Esophagus squamous epithelium (tissue), 5 donors: ENCODE results near the gene PGS1. TPM values are rescaled to one million over a fixed set of nuclear protein-coding genes. Genes with fewer than 3 reads are reported as not detected.

Experiments
- DNase-seq: peaks from one replicate; lab custom pipeline; 2025; lab: John Stamatoyannopoulos, UW
- H3K27ac ChIP-seq, 4 donors: fragments of 200-600 bp; sonication (generic); one replicate each; pipeline ENCODE4 v1.5.1; 2016 to 2019; ENCODE audit warnings: mild to moderate bottlenecking in 1 of 4
- H3K27me3 ChIP-seq, 4 donors: fragments of 200-600 bp; sonication (generic); 1 replicate in 3 of 4; 2 replicates in 1 of 4; pipeline versions ENCODE4 v1.5.1 to v1.6.0; 2017 to 2021; ENCODE audit warnings: antibody characterized with exemption in 1 of 4
- H3K36me3 ChIP-seq, 3 donors: fragments of 200-600 bp; sonication (generic); one replicate each; pipeline ENCODE4 v1.5.1; 2016 to 2019
- H3K4me1 ChIP-seq, 3 donors: fragments of 200-600 bp; sonication (generic); one replicate each; pipeline ENCODE4 v1.5.1; 2017 to 2019
- H3K4me3 ChIP-seq, 4 donors: fragments of 200-600 bp; sonication (generic); 1 replicate in 3 of 4; 2 replicates in 1 of 4; pipeline ENCODE4 v1.5.1; 2016 to 2019; ENCODE audit warnings: mild to moderate bottlenecking in 2 of 4, moderate library complexity in 1 of 4
- H3K9me3 ChIP-seq, 3 donors: fragments of 200-600 bp; sonication (generic); one replicate each; pipeline ENCODE4 v1.5.1; 2016 to 2019
- POLR2A ChIP-seq, 4 donors: fragments of 450-650 bp; IDR thresholded peaks; one replicate each; pipeline ENCODE4 v1.6.1; 2017; ENCODE audit warnings: antibody characterized with exemption in 4 of 4, mild to moderate bottlenecking in 4 of 4, moderate library complexity in 3 of 4
- WGBS, 2 donors: methylation state at CpG; one replicate each; pipeline ENCODE4 v1.1.5; 2018; 5-methylcytosine and 5-hydroxymethylcytosine counted together
- intact Hi-C: fragments of 100-400 bp; cut with DNase I; formaldehyde crosslinking; loops from one replicate; pipeline ENCODE4 v1.15.0; 2022
- total RNA-seq, 4 donors: library from RNA; depleted of rRNA; stranded (reverse); fragments of >200 nt; gene quantifications; one replicate each; pipeline ENCODE4 v1.1.0, GENCODE V29; 2016
- TF ChIP-seq, protein P1 (sequence below), 6 experiments: fragments of 450-650 bp in 4 of 6; fragments of 200-600 bp in 2 of 6; sonication (generic) in 2 of 6; IDR thresholded peaks; one replicate each; pipeline ENCODE4 v1.5.1; 2016 to 2019; ENCODE audit warnings: antibody characterized with exemption in 6 of 6, mild to moderate bottlenecking in 4 of 6, moderate library complexity in 4 of 6
- donor health status: DM: yes; HTN: yes; CAD: no.

The PGS1 gene
- total RNA-seq, 4 donors from 2014 or later = 18.6 to 32.4 (median 23.0) TPM

DNA sequence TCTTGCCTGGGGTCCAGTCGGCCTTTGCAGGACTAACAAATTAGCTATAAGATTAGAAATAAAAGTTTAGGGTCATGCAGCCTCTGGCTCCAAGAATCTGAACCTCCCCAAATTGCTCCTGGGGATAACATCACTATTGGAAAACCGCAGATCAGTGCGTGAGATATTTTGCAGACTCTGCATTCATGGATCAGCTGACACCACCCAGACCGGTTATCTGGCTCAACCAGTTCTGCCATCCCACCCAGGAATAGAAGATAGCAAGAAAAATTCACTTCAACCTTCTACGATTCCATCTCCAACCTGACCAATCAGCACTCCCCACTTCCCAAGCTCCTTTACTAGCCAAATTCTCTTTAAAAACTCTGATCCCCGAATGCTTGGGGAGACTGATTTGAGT, 4.3 kb upstream of the PGS1 start:
- WGBS, 2 donors = 28 to 45% methylated on average over 6 of the region's 6 CpGs

DNA sequence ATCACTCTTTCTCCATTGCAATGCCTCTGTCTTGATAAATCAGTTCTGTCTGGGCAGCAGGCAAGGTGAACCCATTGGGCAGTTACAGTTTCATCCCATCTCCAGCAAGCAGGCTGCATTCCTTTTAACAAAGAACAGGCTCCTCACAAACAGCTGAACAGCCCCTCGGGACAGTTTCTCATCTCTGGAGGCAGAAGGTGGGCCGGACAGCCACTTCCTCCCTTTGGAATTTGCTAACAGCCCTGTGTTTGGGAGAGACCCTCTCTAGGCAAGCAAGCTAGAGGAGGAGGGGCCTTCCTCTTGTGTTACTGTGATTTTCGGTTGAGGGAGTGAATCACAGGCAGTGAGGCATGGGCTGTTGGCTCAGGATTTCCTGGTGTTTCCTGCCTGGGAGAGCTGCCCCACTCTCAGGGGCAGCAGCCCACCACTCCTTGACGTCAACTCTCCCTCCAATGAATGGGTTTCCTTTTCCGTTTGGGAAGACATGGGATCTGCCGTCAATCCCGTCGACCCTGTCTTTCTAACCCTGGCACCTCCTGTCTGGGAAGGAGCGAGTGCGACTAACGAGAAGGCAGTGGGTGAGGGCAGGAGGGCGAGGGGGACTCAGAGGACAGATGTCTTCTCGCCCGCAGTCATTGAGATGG, 3.7 kb upstream of the PGS1 start:
- intact Hi-C loops = no loop called here
- 61% methylated on average over 6 of the region's 14 CpGs; no CpG with 5 or more reads in 1 of the 2 donors for WGBS, 2 donors
- DNase-seq = no peak
- Histone ChIP-seq H3K9me3 (no peaks in the 10 kb centered on the region), H3K27ac (peak overlapping the region; percentile 5 to 87 (median 56)), H3K36me3 (no peaks in the 10 kb centered on the region), H3K4me3 (no peak overlapping the region), H3K27me3 (no peaks in the 10 kb centered on the region), H3K4me1 (peaks cover 42 to 65% (median 44%) of the 10 kb centered on the region in 3 donors)
- TF ChIP-seq POLR2A (IDR thresholded peaks at IDR 0.05) = no peak

More for the DNA sequence above, 4.3 kb upstream of the PGS1 start:
- H3K27ac ChIP-seq = peak overlapping the region in 2 of 4 donors; percentile 74 to 87
- no peaks in the 10 kb centered on the region for H3K27me3 ChIP-seq
- peaks cover 36 to 59% (median 38%) of the 10 kb centered on the region in 3 donors for H3K4me1 ChIP-seq
- no peak for TF ChIP-seq POLR2A (IDR thresholded peaks at IDR 0.05)
- TF ChIP-seq, protein P1, sequence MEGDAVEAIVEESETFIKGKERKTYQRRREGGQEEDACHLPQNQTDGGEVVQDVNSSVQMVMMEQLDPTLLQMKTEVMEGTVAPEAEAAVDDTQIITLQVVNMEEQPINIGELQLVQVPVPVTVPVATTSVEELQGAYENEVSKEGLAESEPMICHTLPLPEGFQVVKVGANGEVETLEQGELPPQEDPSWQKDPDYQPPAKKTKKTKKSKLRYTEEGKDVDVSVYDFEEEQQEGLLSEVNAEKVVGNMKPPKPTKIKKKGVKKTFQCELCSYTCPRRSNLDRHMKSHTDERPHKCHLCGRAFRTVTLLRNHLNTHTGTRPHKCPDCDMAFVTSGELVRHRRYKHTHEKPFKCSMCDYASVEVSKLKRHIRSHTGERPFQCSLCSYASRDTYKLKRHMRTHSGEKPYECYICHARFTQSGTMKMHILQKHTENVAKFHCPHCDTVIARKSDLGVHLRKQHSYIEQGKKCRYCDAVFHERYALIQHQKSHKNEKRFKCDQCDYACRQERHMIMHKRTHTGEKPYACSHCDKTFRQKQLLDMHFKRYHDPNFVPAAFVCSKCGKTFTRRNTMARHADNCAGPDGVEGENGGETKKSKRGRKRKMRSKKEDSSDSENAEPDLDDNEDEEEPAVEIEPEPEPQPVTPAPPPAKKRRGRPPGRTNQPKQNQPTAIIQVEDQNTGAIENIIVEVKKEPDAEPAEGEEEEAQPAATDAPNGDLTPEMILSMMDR (IDR thresholded peaks at IDR 0.05) = no peak
- DNase-seq = no peak
- no peak overlapping the region for H3K4me3 ChIP-seq
- intact Hi-C loops = no loop called here
- H3K36me3 ChIP-seq = no peaks in the 10 kb centered on the region
- no peaks in the 10 kb centered on the region for H3K9me3 ChIP-seq

DNA sequence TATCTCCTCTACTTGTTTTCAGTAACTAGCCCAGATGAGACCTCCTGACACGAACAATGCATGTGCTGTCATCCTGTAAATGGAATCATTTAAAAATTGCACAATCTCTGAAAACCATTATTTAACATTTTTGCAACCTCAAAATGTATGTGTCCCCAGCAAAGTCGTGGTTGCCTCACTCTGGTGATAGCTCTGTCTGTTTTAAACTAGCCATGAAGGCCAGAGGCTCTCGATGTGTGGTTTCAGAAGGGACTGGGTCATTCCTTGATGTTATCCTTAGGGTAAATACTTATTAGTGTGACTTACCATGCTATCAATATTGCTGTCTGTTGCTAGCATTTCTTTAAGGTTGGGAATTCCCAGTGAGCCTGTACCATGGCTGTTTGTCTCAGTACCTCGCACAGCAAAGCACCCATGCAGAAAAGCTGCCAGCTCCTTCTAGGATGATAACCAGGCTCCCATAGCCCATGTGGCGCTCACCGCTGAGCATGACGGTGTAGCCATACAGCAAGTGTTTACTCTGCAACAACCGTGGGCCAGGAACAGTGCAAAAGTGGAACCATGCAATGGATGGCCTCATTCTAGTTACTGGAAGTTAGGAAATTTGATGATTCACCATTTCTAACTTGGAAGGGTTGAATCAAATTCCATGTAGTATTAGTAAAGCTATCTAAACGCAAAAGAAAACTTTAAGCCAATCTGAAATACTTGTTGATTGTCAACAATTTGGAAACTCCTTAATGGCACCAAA, 2.9 kb upstream of the PGS1 start:
- 14 to 17% methylated on average over 6 to 7 of the region's 9 CpGs for WGBS, 2 donors
- Histone ChIP-seq H3K27ac (peak overlapping the region; percentile 5 to 87 (median 60)), H3K27me3 (no peaks in the 10 kb centered on the region), H3K36me3 (no peaks in the 10 kb centered on the region), H3K4me3 (no peak overlapping the region), H3K4me1 (peaks cover 49 to 73% (median 50%) of the 10 kb centered on the region in 3 donors), H3K9me3 (no peaks in the 10 kb centered on the region)
- intact Hi-C loops = no loop called here
- TF ChIP-seq POLR2A (IDR thresholded peaks at IDR 0.05) = no peak
- TF ChIP-seq, protein P1 (IDR thresholded peaks at IDR 0.05) = no peak
- no peak for DNase-seq

DNA sequence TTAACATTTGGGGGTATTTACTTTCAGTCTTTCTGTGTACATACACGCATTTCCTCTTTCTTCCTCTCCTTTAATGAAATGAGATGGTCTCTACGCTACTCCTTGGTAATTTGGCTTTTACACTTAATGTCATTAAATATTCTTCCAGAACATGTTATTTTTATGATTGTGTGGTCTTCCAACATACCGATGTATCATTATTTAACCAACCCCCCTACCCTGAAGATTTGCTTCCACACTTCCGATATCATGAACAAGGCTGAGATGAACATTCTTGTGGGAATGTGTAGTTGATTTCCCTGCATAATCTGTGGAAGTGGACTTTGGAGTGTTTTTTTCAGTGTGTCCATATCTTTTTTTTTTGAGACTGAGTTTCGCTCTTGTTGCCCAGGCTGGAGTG, 2.3 kb upstream of the PGS1 start:
- peak overlapping the region in 3 of 4 donors; percentile 47 to 87 (median 74) for H3K27ac ChIP-seq
- 66 to 70% methylated on average over 5 of the region's 5 CpGs for WGBS, 2 donors
- DNase-seq = no peak
- intact Hi-C loops = no loop called here
- no peaks in the 10 kb centered on the region for H3K27me3 ChIP-seq
- H3K4me1 ChIP-seq = peaks cover 49 to 79% (median 56%) of the 10 kb centered on the region in 3 donors
- H3K9me3 ChIP-seq = no peaks in the 10 kb centered on the region
- no peaks in the 10 kb centered on the region for H3K36me3 ChIP-seq
- no peak for TF ChIP-seq POLR2A (IDR thresholded peaks at IDR 0.05)
- TF ChIP-seq, protein P1 (IDR thresholded peaks at IDR 0.05) = no peak
- no peak overlapping the region for H3K4me3 ChIP-seq

DNA sequence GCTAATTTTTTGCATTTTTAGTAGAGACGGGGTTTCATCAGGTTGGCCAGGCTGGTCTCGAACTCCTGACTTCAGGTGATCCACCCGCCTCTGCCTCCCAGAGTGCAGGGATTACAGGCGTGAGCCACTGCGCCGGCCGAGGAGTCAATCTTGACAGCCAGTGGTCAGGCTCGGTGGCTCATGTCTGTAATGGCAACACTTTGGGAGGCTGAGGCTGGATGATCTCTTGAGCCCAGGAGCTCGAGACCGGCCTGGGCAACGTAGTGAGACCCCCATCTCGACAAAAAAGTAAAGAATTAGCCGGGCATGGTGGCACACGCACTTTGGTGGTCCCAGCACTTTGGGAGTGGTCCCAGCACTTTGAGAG, 608 bp upstream of the PGS1 start:
- intact Hi-C loops = no loop called here
- DNase-seq = no peak
- Histone ChIP-seq H3K36me3 (no peaks in the 10 kb centered on the region), H3K4me1 (peaks cover 53 to 90% (median 61%) of the 10 kb centered on the region in 3 donors), H3K9me3 (no peaks in the 10 kb centered on the region), H3K4me3 (peak overlapping the region; percentile 72 to 100 (median 85)), H3K27ac (peak overlapping the region; percentile 88 to 96 (median 92)), H3K27me3 (no peaks in the 10 kb centered on the region)
- WGBS, 2 donors = 25% methylated on average over 9 of the region's 14 CpGs; no CpG with 5 or more reads in 1 of the 2 donors
- TF ChIP-seq POLR2A (IDR thresholded peaks at IDR 0.05) = no peak
- TF ChIP-seq, protein P1 (IDR thresholded peaks at IDR 0.05) = no peak
